Measurements from ENCODE around the gene LDLRAD3.

Gene LDLRAD3

GRCh38 chr11:36081274-36081945 is 137.5 kb downstream of the LDLRAD3 start:
- no peak for DNase-seq

GRCh38 chr11:36086366-36086765 is 142.5 kb downstream of the LDLRAD3 start:
- no peak for DNase-seq

- no peak for DNase-seq
These were observed 144.6 kb downstream of the LDLRAD3 start for GRCh38 chr11:36088266-36088972.

- DNase-seq, result no peak
These were observed 146.1 kb downstream of the LDLRAD3 start for GRCh38 chr11:36089920-36090319.

GRCh38 chr11:36090356-36091109 is 146.7 kb downstream of the LDLRAD3 start:
- no peak for DNase-seq

GRCh38 chr11:36091256-36091811 is 147.5 kb downstream of the LDLRAD3 start:
- DNase-seq, result no peak

GRCh38 chr11:36092314-36093030 is 148.6 kb downstream of the LDLRAD3 start:
- DNase-seq, result no peak

GRCh38 chr11:36093548-36093947 is 149.7 kb downstream of the LDLRAD3 start:
- DNase-seq, result no peak

- no peak for DNase-seq
These were observed 150.3 kb downstream of the LDLRAD3 start for GRCh38 chr11:36094164-36094563.

GRCh38 chr11:36095716-36096115 is 151.9 kb downstream of the LDLRAD3 start:
- DNase-seq, result no peak

- no peak for DNase-seq
These were observed 153.4 kb downstream of the LDLRAD3 start for GRCh38 chr11:36097219-36097650.

GRCh38 chr11:36098087-36098486 is 154.2 kb downstream of the LDLRAD3 start:
- DNase-seq, result no peak

GRCh38 chr11:36098853-36099375 is 155.1 kb downstream of the LDLRAD3 start:
- no peak for DNase-seq

- no peak for DNase-seq
These were observed 157.6 kb downstream of the LDLRAD3 start for GRCh38 chr11:36101466-36101865.

- no peak for DNase-seq
These were observed 159.0 kb downstream of the LDLRAD3 start for GRCh38 chr11:36102868-36103267.

GRCh38 chr11:36103933-36104530 is 160.2 kb downstream of the LDLRAD3 start:
- no peak for DNase-seq

- no peak for DNase-seq
These were observed 160.8 kb downstream of the LDLRAD3 start for GRCh38 chr11:36104660-36104992.

- DNase-seq, result no peak
These were observed 162.1 kb downstream of the LDLRAD3 start for GRCh38 chr11:36105743-36106581.

GRCh38 chr11:36107547-36107946 is 163.7 kb downstream of the LDLRAD3 start:
- DNase-seq, result no peak

- no peak for DNase-seq
These were observed 165.2 kb downstream of the LDLRAD3 start for GRCh38 chr11:36108881-36109589.

GRCh38 chr11:36109590-36109849 is 165.7 kb downstream of the LDLRAD3 start:
- DNase-seq, result no peak

Measured in activated T-cell treated with anti-CD3 and anti-CD28 coated beads, Interleukin-2, amount 50 U/mL, for 48 hours (primary cell).